GM12872 (cell line): Measurements from ENCODE around the gene MFAP4.
A peak's percentile ranks its signal among the peaks of the same experiment; 100 is the strongest.

ENCODE experiments used
- CTCF ChIP-seq: IDR thresholded peaks from 3 replicates; pipeline ENCODE4 v1.5.1; 2011; ENCODE audit warnings: low read depth, mild to moderate bottlenecking, low read length, moderate library complexity; ENCODE audit not compliant: insufficient read depth

Gene MFAP4

GRCh38 chr17:19338031-19338990 lies 48.7 kb downstream of the MFAP4 start:
- peak; percentile 93 for TF ChIP-seq CTCF

DNA sequence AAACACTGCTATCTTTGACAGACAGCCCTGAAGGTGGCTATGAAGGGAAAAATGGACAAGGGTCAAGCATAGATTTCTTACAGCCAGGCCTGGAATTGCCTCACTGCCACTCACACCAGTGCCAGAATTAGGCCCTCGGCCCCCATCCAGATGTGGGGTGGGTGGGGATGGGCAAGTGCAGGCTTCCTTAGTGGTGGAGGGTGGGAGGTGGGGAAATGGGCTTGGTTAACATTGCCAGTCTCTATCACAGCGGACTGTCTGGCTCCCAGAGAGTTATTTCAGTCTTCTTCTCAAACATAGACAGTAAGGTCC lies 49.3 kb downstream of the MFAP4 start:
- no peak for TF ChIP-seq CTCF

- TF ChIP-seq CTCF: no peak
These were observed 49.9 kb downstream of the MFAP4 start for GRCh38 chr17:19336938-19337711.

DNA sequence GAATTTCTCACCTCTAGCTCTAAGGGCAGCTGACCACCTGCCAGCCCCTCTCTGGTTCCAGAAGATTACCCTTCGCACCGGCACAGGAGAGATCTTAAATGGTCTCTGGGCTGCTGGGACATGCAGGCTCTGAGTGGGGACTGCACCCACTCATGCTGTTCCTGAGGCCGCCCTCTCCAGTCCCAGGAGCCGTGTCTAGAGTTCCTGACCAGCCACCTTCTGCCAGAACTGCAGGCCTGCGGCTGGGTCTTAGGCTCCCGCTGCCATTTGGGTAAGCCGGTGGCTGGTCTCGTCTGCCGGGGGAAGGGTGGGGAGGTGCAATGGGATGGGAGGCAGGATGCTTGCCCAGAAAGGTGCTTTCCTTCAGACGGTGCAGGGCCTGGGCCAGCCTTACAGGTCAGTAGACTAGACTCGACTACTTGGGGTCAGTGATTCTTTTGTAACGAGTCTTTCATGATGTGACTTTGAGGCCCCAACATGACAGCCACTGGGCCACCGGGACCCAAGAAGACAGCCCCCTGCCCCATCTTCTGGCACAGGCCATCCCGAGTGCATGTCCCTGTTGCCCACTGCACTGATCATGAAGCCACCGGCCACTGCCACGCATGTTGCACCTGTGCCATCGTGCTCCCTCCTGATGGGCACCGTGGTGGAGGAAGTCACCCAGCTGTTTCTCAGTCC lies 50.9 kb downstream of the MFAP4 start:
- TF ChIP-seq CTCF: no peak

GRCh38 chr17:19334331-19334730 lies 52.7 kb downstream of the MFAP4 start:
- TF ChIP-seq CTCF: no peak

GRCh38 chr17:19333736-19334290 lies 53.2 kb downstream of the MFAP4 start:
- TF ChIP-seq CTCF: no peak
